Keratinocyte (primary cell): ENCODE data around the gene MEX3B. TPM values are rescaled to one million over a fixed set of nuclear protein-coding genes. Genes with fewer than 3 reads are reported as not detected.

Source experiments
- DNase-seq: peaks from one replicate; pipeline ENCODE4 v3.0.0-alpha.2; 2011; ENCODE audit warnings: low read depth, missing footprints, low spot score
- FAIRE-seq: peaks from 2 replicates; lab custom pipeline; 2011; peaks lifted over from hg19 to GRCh38; lab: Jason Lieb, UNC
- H2AFZ ChIP-seq: 2 replicates; pipeline ENCODE4 v1.6.0; 2012; ENCODE audit warnings: low read length, control low read depth, inconsistent platforms; ENCODE audit not compliant: control insufficient read depth
- H3K27ac ChIP-seq: 2 replicates; pipeline ENCODE4 v1.5.1; 2011; ENCODE audit warnings: low read length; ENCODE audit not compliant: control insufficient read depth, insufficient read depth
- H3K27me3 ChIP-seq: 3 replicates; pipeline ENCODE4 v1.6.0; 2011; ENCODE audit warnings: low read length; ENCODE audit not compliant: control insufficient read depth, insufficient read depth; ENCODE audit errors: extremely low read depth
- H3K36me3 ChIP-seq, 2 experiments: 2 replicates in 1 of 2; 3 replicates in 1 of 2; pipeline ENCODE4 v1.5.1; 2011; ENCODE audit warnings: low read length in 2 of 2, mild to moderate bottlenecking in 1 of 2; ENCODE audit not compliant: control insufficient read depth in 2 of 2, insufficient read depth in 2 of 2; ENCODE audit errors: extremely low read depth in 1 of 2
- H3K4me1 ChIP-seq: 3 replicates; pipeline ENCODE4 v1.5.1; 2011; ENCODE audit warnings: low read length; ENCODE audit not compliant: control insufficient read depth, insufficient read depth; ENCODE audit errors: extremely low read depth
- H3K4me2 ChIP-seq: 3 replicates; pipeline ENCODE4 v1.6.0; 2011; ENCODE audit warnings: low read depth, low read length; ENCODE audit not compliant: control insufficient read depth, insufficient read depth; ENCODE audit errors: extremely low read depth
- H3K4me3 ChIP-seq, 3 experiments: fragments of 200-600 bp in 1 of 3; sonication (generic) in 1 of 3; 2 replicates in 2 of 3; 3 replicates in 1 of 3; pipeline ENCODE4 v1.5.1; 2011 to 2016; ENCODE audit warnings: low read length in 3 of 3, mild to moderate bottlenecking in 3 of 3, control low read depth in 2 of 3, inconsistent platforms in 1 of 3, low read depth in 1 of 3, mixed read lengths in 1 of 3, mixed run types in 1 of 3, moderate library complexity in 1 of 3; ENCODE audit not compliant: control insufficient read depth in 2 of 3, insufficient read depth in 2 of 3; ENCODE audit errors: extremely low read depth in 1 of 3
- H3K79me2 ChIP-seq: 2 replicates; pipeline ENCODE4 v1.6.0; 2012; ENCODE audit warnings: low read length; ENCODE audit not compliant: control insufficient read depth, insufficient read depth
- H3K9ac ChIP-seq: 3 replicates; pipeline ENCODE4 v1.6.0; 2011; ENCODE audit warnings: low read length; ENCODE audit not compliant: control insufficient read depth, insufficient read depth; ENCODE audit errors: extremely low read depth
- H3K9me1 ChIP-seq: 3 replicates; pipeline ENCODE4 v1.6.0; 2011; ENCODE audit warnings: low read length; ENCODE audit not compliant: control insufficient read depth, insufficient read depth; ENCODE audit errors: extremely low read depth
- H3K9me3 ChIP-seq: 2 replicates; pipeline ENCODE4 v1.5.1; 2012; ENCODE audit warnings: low read depth, low read length; ENCODE audit not compliant: control insufficient read depth
- H4K20me1 ChIP-seq: 3 replicates; pipeline ENCODE4 v1.6.0; 2011; ENCODE audit warnings: low read length; ENCODE audit not compliant: control insufficient read depth, insufficient read depth; ENCODE audit errors: extremely low read depth
- EZH2 ChIP-seq: IDR thresholded peaks from one replicate; pipeline ENCODE4 v1.6.1; 2012; ENCODE audit warnings: inconsistent platforms, mild to moderate bottlenecking, low read length, moderate library complexity
- dilution Hi-C: fragments of 300-500 bp; cut with MboI; formaldehyde crosslinking; loops from one replicate; pipeline ENCODE4 v1.7.0; 2020; ENCODE audit warnings: low sequenced_read_pairs; ENCODE audit not compliant: extremely low pct_ligation_motif_present
- polyA plus RNA-seq, 5 experiments: library from polyadenylated mRNA; depleted of rRNA in 3 of 5; stranded (reverse) in 3 of 5; stranded (forward) in 1 of 5; unstranded in 1 of 5; fragments of >200 nt; gene quantifications; 1 replicate in 1 of 5; 2 replicates in 3 of 5; 3 replicates in 1 of 5; pipeline versions ENCODE4 v1.2.1 to v1.2.3, GENCODE V29; 2011 to 2012; ENCODE audit warnings: missing spikeins in 2 of 5, low read depth in 1 of 5, low replicate concordance in 1 of 5
- TF ChIP-seq, protein P1 (sequence below), 3 experiments: IDR thresholded peaks in 1 of 3; conservative IDR thresholded peaks in 1 of 3; optimal IDR thresholded peaks in 1 of 3; 2 replicates in 2 of 3; 3 replicates in 1 of 3; pipeline versions ENCODE3 to v1.5.1; 2011; ENCODE audit warnings: low read length in 3 of 3, mild to moderate bottlenecking in 3 of 3, moderate library complexity in 2 of 3, control low read depth in 1 of 3, inconsistent platforms in 1 of 3; ENCODE audit not compliant: insufficient read depth in 2 of 3; ENCODE audit errors: extremely low read depth in 1 of 3

Gene MEX3B
- polyA plus RNA-seq, 1 donor (not counting 4 experiments of a cell fraction or from before 2014, with no cell fraction given): 0.16 TPM

DNA sequence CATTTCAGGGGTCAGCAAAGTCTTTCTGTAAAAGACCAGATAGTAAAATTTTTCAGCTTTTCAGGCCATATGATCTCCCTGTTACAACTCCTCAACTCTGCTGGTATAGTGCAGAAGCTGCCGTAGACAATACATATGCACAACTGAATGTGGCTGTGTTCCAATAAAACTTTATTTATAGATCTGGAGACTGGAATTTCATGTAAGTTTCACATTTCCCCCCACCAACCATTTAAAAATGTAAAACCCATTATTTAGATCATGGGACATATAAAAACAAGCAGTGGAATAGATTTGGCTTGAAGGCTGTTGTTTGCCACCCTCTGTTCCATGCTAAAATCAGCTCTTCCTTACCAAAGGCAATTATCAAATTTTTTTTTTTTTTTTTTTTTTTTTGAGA is 28.8 kb upstream of the MEX3B start:
- no peak for DNase-seq
- Histone ChIP-seq H4K20me1 (no peaks in the 10 kb centered on the region), H3K4me3 (no peak overlapping the region), H3K9ac (no peak overlapping the region), H3K36me3 (no peaks in the 10 kb centered on the region), H3K27me3 (peaks cover 3% of the 10 kb centered on the region), H3K4me2 (no peak overlapping the region), H3K27ac (no peak overlapping the region), H3K9me3 (no peaks in the 10 kb centered on the region), H3K4me1 (no peaks in the 10 kb centered on the region), H3K79me2 (no peaks in the 10 kb centered on the region), H2AFZ (no peak overlapping the region), H3K9me1 (no peaks in the 10 kb centered on the region)
- dilution Hi-C loops: no loop called here
- no peak for FAIRE-seq
- TF ChIP-seq, protein P1, sequence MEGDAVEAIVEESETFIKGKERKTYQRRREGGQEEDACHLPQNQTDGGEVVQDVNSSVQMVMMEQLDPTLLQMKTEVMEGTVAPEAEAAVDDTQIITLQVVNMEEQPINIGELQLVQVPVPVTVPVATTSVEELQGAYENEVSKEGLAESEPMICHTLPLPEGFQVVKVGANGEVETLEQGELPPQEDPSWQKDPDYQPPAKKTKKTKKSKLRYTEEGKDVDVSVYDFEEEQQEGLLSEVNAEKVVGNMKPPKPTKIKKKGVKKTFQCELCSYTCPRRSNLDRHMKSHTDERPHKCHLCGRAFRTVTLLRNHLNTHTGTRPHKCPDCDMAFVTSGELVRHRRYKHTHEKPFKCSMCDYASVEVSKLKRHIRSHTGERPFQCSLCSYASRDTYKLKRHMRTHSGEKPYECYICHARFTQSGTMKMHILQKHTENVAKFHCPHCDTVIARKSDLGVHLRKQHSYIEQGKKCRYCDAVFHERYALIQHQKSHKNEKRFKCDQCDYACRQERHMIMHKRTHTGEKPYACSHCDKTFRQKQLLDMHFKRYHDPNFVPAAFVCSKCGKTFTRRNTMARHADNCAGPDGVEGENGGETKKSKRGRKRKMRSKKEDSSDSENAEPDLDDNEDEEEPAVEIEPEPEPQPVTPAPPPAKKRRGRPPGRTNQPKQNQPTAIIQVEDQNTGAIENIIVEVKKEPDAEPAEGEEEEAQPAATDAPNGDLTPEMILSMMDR (optimal IDR thresholded peaks at IDR 0.05 in 1 of 3, IDR thresholded peaks at IDR 0.05 in 1 of 3, conservative IDR thresholded peaks at IDR 0.05 in 1 of 3; ENCODE audit: extremely low read depth in 1 of 3, insufficient read depth in 2 of 3, low read length in 3 of 3): no peak
- no peak for TF ChIP-seq EZH2

DNA sequence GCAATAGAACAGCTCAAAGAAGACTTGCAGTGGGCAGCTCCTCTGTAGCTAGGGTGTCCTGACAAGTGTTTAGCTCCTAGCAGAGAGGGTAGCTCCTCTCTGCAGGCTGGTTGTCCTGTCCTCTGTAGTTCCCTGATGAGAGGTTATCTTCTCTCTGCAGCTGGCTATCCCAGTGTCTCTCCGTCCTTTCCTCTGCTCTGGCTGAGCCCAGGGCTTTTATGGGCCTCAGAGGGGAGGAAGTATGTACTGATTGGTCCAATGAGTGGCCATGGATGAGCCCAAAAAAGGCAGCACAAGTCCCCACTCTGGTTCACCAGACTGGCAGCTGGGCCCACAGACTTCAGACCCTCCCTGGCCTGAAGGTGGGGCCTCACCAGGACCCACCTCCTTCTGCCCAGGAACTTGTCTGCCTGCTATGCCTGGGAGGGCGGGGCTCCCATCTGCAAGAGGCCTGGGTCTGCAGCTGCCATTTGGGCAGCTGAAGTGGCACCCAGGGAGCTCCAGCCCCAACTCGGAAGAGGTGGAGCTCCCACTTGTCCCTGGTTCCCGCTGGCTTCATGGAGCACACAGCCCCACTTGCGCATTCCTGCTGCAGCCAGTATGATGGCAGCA is 27.2 kb upstream of the MEX3B start:
- FAIRE-seq (no peak), DNase-seq (no peak)
- H3K4me2 ChIP-seq: no peak overlapping the region
- no peak overlapping the region for H3K9ac ChIP-seq
- no peaks in the 10 kb centered on the region for H3K79me2 ChIP-seq
- H3K36me3 ChIP-seq: no peaks in the 10 kb centered on the region
- no peaks in the 10 kb centered on the region for H4K20me1 ChIP-seq
- dilution Hi-C loops: no loop called here
- H3K9me3 ChIP-seq: no peaks in the 10 kb centered on the region
- no peak overlapping the region for H2AFZ ChIP-seq
- no peaks in the 10 kb centered on the region for H3K4me1 ChIP-seq
- H3K9me1 ChIP-seq: no peaks in the 10 kb centered on the region
- no peak overlapping the region for H3K27ac ChIP-seq
- no peak overlapping the region for H3K4me3 ChIP-seq
- H3K27me3 ChIP-seq: peaks cover 3% of the 10 kb centered on the region
- TF ChIP-seq, protein P1 (optimal IDR thresholded peaks at IDR 0.05 in 1 of 3, IDR thresholded peaks at IDR 0.05 in 1 of 3, conservative IDR thresholded peaks at IDR 0.05 in 1 of 3; ENCODE audit: extremely low read depth in 1 of 3, insufficient read depth in 2 of 3, low read length in 3 of 3): no peak
- no peak for TF ChIP-seq EZH2
